NK-92 treated with Interleukin-12 subunit alpha and Interleukin-12 subunit beta, amount 100 ng/mL, for 24 hours (cell line): Measurements from ENCODE around the gene RBBP4.
"Not testable (repeated sequence)": the region's sequence is repeated elsewhere in the genome, so short reads cannot be mapped to it uniquely, and the experiment has no call there.

ENCODE experiments used
- DNase-seq: peaks from one replicate; lab custom pipeline; 2025; lab: John Stamatoyannopoulos, UW

RBBP4 gene

GRCh38 chr1:32650752-32651460 is at the start of gene RBBP4:
Gene RBBP4 (plus strand): TSS chr1:32651208. CDS start chr1:32651307, 99 bp downstream.
- DNase-seq, result peak; percentile 97

- DNase-seq, result no peak
These were observed 45.1 kb upstream of the RBBP4 start for GRCh38 chr1:32605711-32606424.

- DNase-seq, result no peak
These were observed 44.2 kb upstream of the RBBP4 start for GRCh38 chr1:32606565-32607371.

- DNase-seq, result no peak
These were observed 41.8 kb upstream of the RBBP4 start for GRCh38 chr1:32609180-32609579.

- no peak for DNase-seq
These were observed 39.2 kb upstream of the RBBP4 start for GRCh38 chr1:32611859-32612188.

- no peak for DNase-seq
These were observed 38.7 kb upstream of the RBBP4 start for GRCh38 chr1:32612189-32612881.

GRCh38 chr1:32613472-32613871 is 37.5 kb upstream of the RBBP4 start:
- no peak for DNase-seq

- no peak for DNase-seq
These were observed 32.3 kb upstream of the RBBP4 start for GRCh38 chr1:32618673-32619221.

GRCh38 chr1:32619701-32620485 is 31.1 kb upstream of the RBBP4 start:
- DNase-seq, result no peak

GRCh38 chr1:32622205-32622604 is 28.8 kb upstream of the RBBP4 start:
- no peak for DNase-seq

- DNase-seq, result no peak
These were observed 28.0 kb upstream of the RBBP4 start for GRCh38 chr1:32622806-32623681.

- DNase-seq, result no peak
These were observed 27.2 kb upstream of the RBBP4 start for GRCh38 chr1:32623775-32624174.

GRCh38 chr1:32626176-32626575 is 24.8 kb upstream of the RBBP4 start:
- DNase-seq, result no peak

GRCh38 chr1:32627596-32628162 is 23.3 kb upstream of the RBBP4 start:
- DNase-seq, result peak; percentile 21

GRCh38 chr1:32630173-32630572 is 20.8 kb upstream of the RBBP4 start:
- not testable (repeated sequence) for DNase-seq

- DNase-seq, result no peak
These were observed 18.2 kb upstream of the RBBP4 start for GRCh38 chr1:32632829-32633228.

- no peak for DNase-seq
These were observed 15.3 kb upstream of the RBBP4 start for GRCh38 chr1:32635508-32636277.

GRCh38 chr1:32636914-32637645 is 13.9 kb upstream of the RBBP4 start:
- DNase-seq, result no peak
